HCT116 (cell line): ENCODE data around the gene NAA15. TPM values are rescaled to one million over a fixed set of nuclear protein-coding genes. Genes with fewer than 3 reads are reported as not detected.

Experiments
- ATAC-seq: fragments of 200-7000 bp; cut with Tn5 transposase; 2 replicates; pipeline ENCODE4 v1.9.1; 2020; ENCODE audit warnings: mild to moderate bottlenecking, moderate library complexity
- BruUV-seq: library from RNA; stranded (reverse); fragments of 400-500 nt; replicated peaks from 2 replicates; lab custom pipeline; 2021; lab: Mats Ljungman, UMichigan
- CTCF ChIA-PET: fragments of 300-600 bp; sonication (Branson Sonifier 250); formaldehyde crosslinking; loops from one replicate; lab custom pipeline; 2021; ENCODE audit warnings: antibody characterized with exemption; lab: Charles Lee
- POLR2A ChIA-PET: fragments of 300-600, 350-600 bp; sonication (Branson Sonifier 250); formaldehyde crosslinking; loops from one replicate; lab custom pipeline; 2021; ENCODE audit warnings: antibody characterized with exemption; lab: Charles Lee
- RAD21 ChIA-PET, 2 experiments: fragments of 300-600 bp; sonication (Branson Sonifier 250); formaldehyde crosslinking; loops; one replicate each; lab custom pipeline; 2023; ENCODE audit warnings: low total read pairs in 2 of 2; ENCODE audit not compliant: uncharacterized antibody in 2 of 2, unreplicated experiment in 2 of 2, low non-redundant PET in 1 of 2; lab: Charles Lee
- DNase-seq: peaks from one replicate; pipeline ENCODE4 v3.0.0-alpha.2; 2010; ENCODE audit warnings: low read depth, low spot score
- H2AFZ ChIP-seq: fragments of 200-600 bp; shearing (Covaris generic), sonication (generic); 2 replicates; pipeline ENCODE4 v1.6.1; 2017; ENCODE audit warnings: low read depth, mixed run types, mixed read lengths, antibody characterized with exemption, low read length; ENCODE audit not compliant: poor library complexity, severe bottlenecking
- H3K27ac ChIP-seq: 2 replicates; pipeline ENCODE4 v1.5.1; 2012; ENCODE audit warnings: low read depth, low read length
- H3K27me3 ChIP-seq: fragments of 200-600 bp; sonication (generic); 2 replicates; pipeline ENCODE4 v1.6.1; 2016; ENCODE audit warnings: mixed run types, low read length, mixed read lengths; ENCODE audit not compliant: insufficient read depth
- H3K36me3 ChIP-seq, 2 experiments: fragments of 200-500 bp in 1 of 2; fragments of 200-600 bp in 1 of 2; sonication (Bioruptor generic) in 1 of 2; sonication (generic) in 1 of 2; 2 replicates each; pipeline versions ENCODE4 v1.5.1 to v1.6.1; 2014 to 2016; ENCODE audit warnings: low read length in 2 of 2, inconsistent platforms in 1 of 2, mixed read lengths in 1 of 2, mixed run types in 1 of 2; ENCODE audit not compliant: insufficient read depth in 2 of 2, control insufficient read depth in 1 of 2
- H3K4me1 ChIP-seq, 2 experiments: fragments of 200-600 bp in 1 of 2; sonication (generic) in 1 of 2; 2 replicates each; pipeline versions ENCODE4 v1.5.1 to v1.6.1; 2012 to 2017; ENCODE audit warnings: low read length in 2 of 2, inconsistent platforms in 1 of 2, mild to moderate bottlenecking in 1 of 2, mixed read lengths in 1 of 2, mixed run types in 1 of 2, moderate library complexity in 1 of 2; ENCODE audit not compliant: insufficient read depth in 2 of 2, control insufficient read depth in 1 of 2
- H3K4me2 ChIP-seq: fragments of 200-600 bp; sonication (generic); 2 replicates; pipeline ENCODE4 v1.6.1; 2017; ENCODE audit warnings: mixed run types, low read length, mixed read lengths
- H3K4me3 ChIP-seq, 2 experiments: fragments of 200-600 bp in 1 of 2; sonication (generic) in 1 of 2; replicated peaks in 1 of 2; 2 replicates each; pipeline ENCODE4 v1.5.1; 2011 to 2016; ENCODE audit warnings: low read length in 2 of 2, control low read depth in 1 of 2, low read depth in 1 of 2, mild to moderate bottlenecking in 1 of 2, mixed read lengths in 1 of 2, mixed run types in 1 of 2
- H3K79me2 ChIP-seq: fragments of 200-600 bp; sonication (generic); 2 replicates; pipeline ENCODE4 v1.6.1; 2017; ENCODE audit warnings: mild to moderate bottlenecking, mixed run types, low read length, moderate library complexity, mixed read lengths; ENCODE audit not compliant: insufficient read depth
- H3K9ac ChIP-seq: fragments of 200-600 bp; sonication (generic); 2 replicates; pipeline ENCODE4 v1.6.1; 2016; ENCODE audit warnings: low read length, mixed read lengths
- H3K9me2 ChIP-seq: fragments of 200-600 bp; sonication (generic), shearing (Covaris generic); 2 replicates; pipeline ENCODE4 v1.6.1; 2017; ENCODE audit warnings: mixed run types, mild to moderate bottlenecking, moderate library complexity; ENCODE audit not compliant: insufficient read depth
- H3K9me3 ChIP-seq, 2 experiments: fragments of 200-500 bp in 1 of 2; fragments of 200-600 bp in 1 of 2; sonication (Bioruptor generic) in 1 of 2; sonication (generic) in 1 of 2; 2 replicates each; pipeline ENCODE4 v1.6.1; 2014 to 2017; ENCODE audit warnings: low read length in 2 of 2, mixed read lengths in 2 of 2, inconsistent platforms in 1 of 2, low read depth in 1 of 2, mild to moderate bottlenecking in 1 of 2, mixed run types in 1 of 2, moderate library complexity in 1 of 2; ENCODE audit not compliant: control insufficient read depth in 1 of 2, insufficient read depth in 1 of 2
- H4K20me1 ChIP-seq: fragments of 200-600 bp; sonication (generic), shearing (Covaris generic); 2 replicates; pipeline ENCODE4 v1.6.1; 2017; ENCODE audit warnings: mixed run types, mild to moderate bottlenecking, moderate library complexity; ENCODE audit not compliant: insufficient read depth
- FOSL1 ChIP-seq: IDR thresholded peaks from 2 replicates; pipeline ENCODE4 v1.6.1; 2012; ENCODE audit warnings: low read depth
- RAD21 ChIP-seq: IDR thresholded peaks from 2 replicates; pipeline ENCODE4 v1.6.1; 2012; ENCODE audit warnings: low read depth, mild to moderate bottlenecking
- SP1 ChIP-seq: IDR thresholded peaks from 2 replicates; pipeline ENCODE4 v1.6.1; 2012; ENCODE audit warnings: low read depth
- intact Hi-C: fragments of 100-400 bp; cut with micrococcal nuclease; formaldehyde crosslinking; loops from 2 replicates; pipeline ENCODE4 v1.10.0; 2022
- total RNA-seq: library from RNA; stranded (reverse); gene quantifications from one replicate; pipeline ENCODE4 v1.2.1, GENCODE V29; 2021; ENCODE audit not compliant: unreplicated experiment
- TF ChIP-seq, protein P1 (sequence below), 3 experiments: fragments of 200-600 bp in 1 of 3; sonication (generic) in 1 of 3; IDR thresholded peaks in 2 of 3; conservative IDR thresholded peaks in 1 of 3; 2 replicates each; pipeline ENCODE4 v1.5.1; 2012 to 2017; ENCODE audit warnings: low read depth in 2 of 3, low read length in 2 of 3, antibody characterized with exemption in 1 of 3, borderline replicate concordance in 1 of 3, control low read depth in 1 of 3, mild to moderate bottlenecking in 1 of 3, mixed read lengths in 1 of 3, mixed run types in 1 of 3, moderate library complexity in 1 of 3; ENCODE audit not compliant: insufficient read depth in 1 of 3

NAA15 gene
- total RNA-seq, 1 experiment from 2014 or later: 79.7 TPM

DNA sequence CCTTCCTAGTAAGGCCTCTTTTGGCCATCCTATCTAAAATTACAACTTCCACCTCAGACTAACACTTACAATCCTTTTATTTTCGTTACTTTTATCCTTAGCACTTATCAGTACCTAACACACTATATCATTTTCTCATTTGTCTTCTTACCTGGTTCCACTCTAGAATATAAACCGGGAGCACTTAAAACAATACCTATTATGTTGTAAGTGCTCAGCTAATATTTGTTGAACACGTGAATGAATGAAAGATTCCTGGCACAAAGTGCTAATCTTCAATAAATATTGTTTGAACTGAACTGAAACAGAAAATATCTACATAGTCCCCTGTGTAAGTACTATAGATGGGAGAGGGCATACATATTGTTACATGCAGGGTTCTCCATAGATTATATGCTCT, 35.7 kb upstream of the NAA15 start:
- Histone ChIP-seq H3K27me3 (no peaks in the 10 kb centered on the region), H2AFZ (peak overlapping the region; percentile 13), H3K9me3 (no peaks in the 10 kb centered on the region), H3K9me2 (no peaks in the 10 kb centered on the region), H3K36me3 (no peaks in the 10 kb centered on the region), H3K79me2 (no peaks in the 10 kb centered on the region), H3K9ac (no peak overlapping the region), H3K4me2 (peak overlapping the region; percentile 71; the same call in 1 of the 2 replicates), H4K20me1 (no peaks in the 10 kb centered on the region), H3K4me3 (no peak overlapping the region), H3K27ac (no peak overlapping the region), H3K4me1 (peaks cover 15 to 26% of the 10 kb centered on the region in 2 experiments)
- intact Hi-C loops: no loop called here
- ChIA-PET CTCF (interaction anchor here (1.4 to 1.5 kb wide), 2 partner anchors 23 to 30 kb away, joined by 3 to 6 read pairs; no protein-coding TSS in a partner anchor), POLR2A (no interaction called here), RAD21 (no interaction called here)
- BruUV-seq: no TSS peak
- DNase-seq (no peak), ATAC-seq (no peak)
- TF ChIP-seq, protein P1, sequence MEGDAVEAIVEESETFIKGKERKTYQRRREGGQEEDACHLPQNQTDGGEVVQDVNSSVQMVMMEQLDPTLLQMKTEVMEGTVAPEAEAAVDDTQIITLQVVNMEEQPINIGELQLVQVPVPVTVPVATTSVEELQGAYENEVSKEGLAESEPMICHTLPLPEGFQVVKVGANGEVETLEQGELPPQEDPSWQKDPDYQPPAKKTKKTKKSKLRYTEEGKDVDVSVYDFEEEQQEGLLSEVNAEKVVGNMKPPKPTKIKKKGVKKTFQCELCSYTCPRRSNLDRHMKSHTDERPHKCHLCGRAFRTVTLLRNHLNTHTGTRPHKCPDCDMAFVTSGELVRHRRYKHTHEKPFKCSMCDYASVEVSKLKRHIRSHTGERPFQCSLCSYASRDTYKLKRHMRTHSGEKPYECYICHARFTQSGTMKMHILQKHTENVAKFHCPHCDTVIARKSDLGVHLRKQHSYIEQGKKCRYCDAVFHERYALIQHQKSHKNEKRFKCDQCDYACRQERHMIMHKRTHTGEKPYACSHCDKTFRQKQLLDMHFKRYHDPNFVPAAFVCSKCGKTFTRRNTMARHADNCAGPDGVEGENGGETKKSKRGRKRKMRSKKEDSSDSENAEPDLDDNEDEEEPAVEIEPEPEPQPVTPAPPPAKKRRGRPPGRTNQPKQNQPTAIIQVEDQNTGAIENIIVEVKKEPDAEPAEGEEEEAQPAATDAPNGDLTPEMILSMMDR (IDR thresholded peaks at IDR 0.05 in 2 of 3, conservative IDR thresholded peaks at IDR 0.05 in 1 of 3; ENCODE audit: borderline replicate concordance in 1 of 3, insufficient read depth in 1 of 3, low read depth in 2 of 3, low read length in 2 of 3): 0 out of 6 replicates have a peak, but pooled peaks of 1 of the 3 experiments have one; percentile 5
- TF ChIP-seq RAD21: no peak

DNA sequence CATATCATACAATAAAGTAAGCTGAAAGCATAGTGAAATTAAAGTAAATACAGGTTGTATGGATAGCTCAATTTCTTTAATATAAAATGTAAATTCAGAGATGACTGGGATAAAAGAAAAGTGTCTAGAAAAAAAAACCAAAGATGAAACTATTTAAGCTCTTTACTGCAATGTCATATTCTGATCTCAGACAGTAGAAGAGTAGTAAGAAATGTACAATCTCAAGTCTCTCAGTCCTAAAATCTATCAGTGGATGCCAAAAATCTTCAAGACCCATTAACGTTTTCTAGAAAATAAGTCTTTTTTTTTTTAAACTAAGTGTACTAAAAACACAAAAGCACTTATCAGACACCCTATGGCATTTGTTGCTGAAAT, 35.1 kb upstream of the NAA15 start:
- intact Hi-C loops: no loop called here
- Histone ChIP-seq H3K9ac (peak overlapping the region; percentile 24), H3K4me3 (peak overlapping the region; percentile 38 to 46), H3K4me1 (peaks cover 15 to 26% of the 10 kb centered on the region in 2 experiments), H3K79me2 (no peaks in the 10 kb centered on the region), H3K9me3 (no peaks in the 10 kb centered on the region), H3K27ac (peak overlapping the region; percentile 31; the same call in 1 of the 2 replicates), H4K20me1 (no peaks in the 10 kb centered on the region), H3K27me3 (no peaks in the 10 kb centered on the region), H3K36me3 (no peaks in the 10 kb centered on the region), H3K4me2 (peak overlapping the region; percentile 71), H3K9me2 (no peaks in the 10 kb centered on the region), H2AFZ (peak overlapping the region; percentile 86)
- no peak for DNase-seq
- ATAC-seq: no peak
- RAD21 ChIA-PET: no interaction called here
- TF ChIP-seq SP1: no peak
- TF ChIP-seq FOSL1: peak; percentile 5; the same call in 1 of the 2 replicates
- POLR2A ChIA-PET: interaction anchor here (1.2 to 1.8 kb wide), 2 partner anchors 8 to 35 kb away, joined by 4 read pairs; partner anchors contain the start of gene NAA15
- BruUV-seq: no TSS peak
- CTCF ChIA-PET: interaction anchor here (1.4 to 1.5 kb wide), 2 partner anchors 22 to 29 kb away, joined by 3 to 6 read pairs; no protein-coding TSS in a partner anchor
